ENCODE data around the gene SOD3.

The SOD3 gene
- total RNA-seq = 0 reads per million in 3 experiments

- DNase-seq = no peak
Observed at GRCh38 chr4:24794916-24795665, at the start of gene SOD3. SOD3 (plus strand) TSS chr4:24795573; CDS start chr4:24799522, 3,949 bp downstream.

- no peak for DNase-seq
Observed at GRCh38 chr4:24747234-24747975, 48.0 kb upstream of the SOD3 start.

DNA sequence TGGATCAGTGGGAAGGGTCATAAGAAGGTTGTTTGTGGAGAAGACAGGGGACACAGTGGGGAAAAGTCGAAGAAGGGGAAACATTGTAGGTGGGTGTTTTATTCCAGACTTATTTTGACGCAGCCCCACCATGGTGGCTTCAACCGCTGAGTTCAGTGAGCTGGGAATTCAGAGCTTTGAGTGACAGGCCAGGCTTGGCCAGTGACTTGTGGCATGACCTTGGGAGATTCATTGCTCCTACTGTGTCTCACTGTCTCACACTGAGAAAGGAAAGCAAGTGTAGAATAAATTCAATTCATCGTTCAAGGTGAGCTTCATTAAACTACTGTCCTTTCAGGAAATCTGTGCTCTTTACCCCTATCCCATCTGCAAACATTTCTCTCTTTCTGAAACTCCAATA is 47.4 kb upstream of the SOD3 start:
- DNase-seq = no peak

- DNase-seq = no peak
Observed at GRCh38 chr4:24748758-24749350, 46.5 kb upstream of the SOD3 start.

DNA sequence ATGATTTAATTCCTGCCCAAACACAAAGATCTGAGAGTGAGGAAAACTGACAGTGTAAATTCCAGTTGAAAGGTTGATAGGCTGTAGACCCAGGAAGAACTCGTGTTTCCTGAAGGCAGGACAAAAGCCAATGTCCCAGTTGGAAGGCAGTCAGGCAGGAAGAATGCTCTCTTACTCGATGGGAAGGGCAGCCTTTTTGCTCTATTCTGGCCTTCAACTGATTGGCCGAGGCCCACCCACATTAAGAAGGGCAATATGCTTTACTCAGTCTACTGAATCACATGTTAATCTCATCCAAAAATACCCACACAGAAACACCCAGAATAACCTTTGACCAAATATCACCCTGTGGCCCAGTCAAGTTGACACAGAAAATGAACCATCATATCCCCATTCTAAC is 45.3 kb upstream of the SOD3 start:
- no peak for DNase-seq

DNA sequence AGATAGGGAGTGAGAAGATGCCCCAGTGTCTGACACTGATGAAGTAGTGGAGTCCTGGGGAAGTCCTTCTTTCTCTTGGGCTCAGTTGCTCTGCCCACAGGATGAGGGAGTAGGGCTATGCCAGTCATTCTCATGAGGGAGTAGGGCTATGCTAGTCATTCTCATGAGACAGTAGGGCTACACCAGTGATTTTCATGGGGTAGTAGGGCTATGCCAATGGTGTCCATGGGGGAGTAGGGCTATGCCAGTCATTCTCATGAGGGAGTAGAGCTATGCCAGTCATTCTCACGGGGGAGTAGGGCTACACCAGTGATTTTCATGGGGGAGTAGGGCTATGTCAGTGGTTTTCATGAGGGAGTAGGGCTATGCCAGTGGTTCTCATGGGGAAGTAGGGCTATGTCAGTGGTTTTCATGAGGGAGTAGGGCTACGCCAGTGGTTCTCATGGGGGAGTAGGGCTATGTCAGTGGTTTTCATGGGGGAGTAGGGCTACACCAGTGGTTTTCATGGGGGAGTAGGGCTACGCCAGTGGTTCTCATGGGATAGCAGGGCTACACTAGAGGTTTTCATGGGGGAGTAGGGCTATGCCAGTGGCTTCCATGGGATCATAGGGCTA is 43.3 kb upstream of the SOD3 start:
- DNase-seq = no peak

- DNase-seq = no peak
Observed at GRCh38 chr4:24753519-24753918, 41.9 kb upstream of the SOD3 start.

DNA sequence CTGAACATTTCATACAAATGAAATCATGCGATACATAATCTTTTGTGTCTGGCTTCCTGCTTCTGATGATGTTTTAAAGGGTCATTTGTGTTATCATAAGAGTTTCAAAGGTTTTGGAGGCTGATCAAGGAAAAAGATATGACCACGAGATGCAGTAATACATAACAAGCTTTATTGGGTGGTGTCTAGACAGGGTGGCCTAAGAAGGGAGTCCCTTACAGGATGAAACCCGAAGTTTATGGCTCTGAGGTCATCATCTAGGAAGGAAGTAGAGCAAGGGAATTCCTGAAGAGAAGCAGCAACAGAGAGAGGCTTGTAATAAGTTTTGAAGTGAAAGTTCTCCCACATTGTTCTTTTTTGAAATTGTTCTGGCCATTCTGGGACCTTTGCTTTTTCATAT is 40.8 kb upstream of the SOD3 start:
- no peak for DNase-seq

DNA sequence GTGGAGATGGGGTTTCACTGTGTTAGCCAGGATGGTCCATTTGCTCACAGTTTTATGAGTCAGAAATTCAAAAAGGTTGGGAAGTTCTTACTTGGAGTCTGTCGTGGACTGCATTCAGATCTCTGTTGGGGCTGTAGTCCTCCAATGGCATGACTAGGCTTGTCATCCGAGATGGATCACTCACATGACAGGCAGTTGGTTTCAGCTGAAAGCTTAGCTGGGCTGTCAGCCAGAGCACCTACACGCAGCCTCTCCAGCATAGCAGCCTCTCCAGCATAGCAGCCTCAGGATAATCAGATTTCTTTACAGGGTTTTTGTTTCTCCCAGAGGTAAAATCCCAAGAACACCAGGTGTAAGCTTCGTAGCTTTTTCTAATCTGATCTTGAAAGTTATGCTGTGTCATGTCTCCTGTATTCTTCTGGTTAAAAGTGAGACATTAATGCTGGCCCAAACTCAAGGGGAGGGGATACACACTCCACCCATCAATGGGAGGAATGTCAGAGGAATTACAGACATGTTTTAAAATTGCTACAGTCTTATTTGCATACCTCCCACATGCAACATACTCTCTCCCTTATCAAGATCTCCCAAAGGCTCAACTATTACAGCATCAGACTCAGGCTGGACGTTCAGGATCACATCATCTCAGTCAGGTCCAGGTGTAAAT is 31.6 kb upstream of the SOD3 start:
- no peak for DNase-seq

GRCh38 chr4:24764345-24764744 is 31.0 kb upstream of the SOD3 start:
- no peak for DNase-seq

DNA sequence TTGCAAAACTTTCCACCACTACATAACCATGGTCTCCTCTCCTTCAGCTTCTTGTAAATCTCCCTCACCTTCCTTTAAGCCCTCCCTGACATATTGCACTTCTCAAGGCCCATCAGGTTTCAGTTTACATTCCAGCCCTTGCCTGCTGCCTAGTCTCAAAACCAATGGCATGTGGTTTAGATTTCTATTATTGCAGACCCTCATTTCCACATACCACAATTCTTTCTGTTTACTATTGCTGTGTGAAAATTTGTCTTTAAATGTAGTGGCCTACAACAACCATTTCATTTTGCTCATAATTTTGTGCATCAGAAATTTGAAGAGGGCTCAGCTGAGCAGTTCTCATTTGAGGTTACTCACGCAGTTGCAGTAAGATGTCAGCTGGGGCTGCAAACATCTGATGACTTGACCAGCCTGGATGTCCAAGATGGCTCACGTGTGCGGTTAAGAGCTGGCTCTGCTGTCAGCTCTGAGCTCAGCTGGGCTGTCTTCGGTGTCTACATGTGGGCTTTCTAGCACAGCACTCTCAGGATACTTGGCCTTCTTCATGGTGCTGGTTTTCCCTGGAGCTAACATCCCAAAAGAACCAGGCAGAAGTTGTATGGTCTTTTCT is 29.9 kb upstream of the SOD3 start:
- no peak for DNase-seq

DNA sequence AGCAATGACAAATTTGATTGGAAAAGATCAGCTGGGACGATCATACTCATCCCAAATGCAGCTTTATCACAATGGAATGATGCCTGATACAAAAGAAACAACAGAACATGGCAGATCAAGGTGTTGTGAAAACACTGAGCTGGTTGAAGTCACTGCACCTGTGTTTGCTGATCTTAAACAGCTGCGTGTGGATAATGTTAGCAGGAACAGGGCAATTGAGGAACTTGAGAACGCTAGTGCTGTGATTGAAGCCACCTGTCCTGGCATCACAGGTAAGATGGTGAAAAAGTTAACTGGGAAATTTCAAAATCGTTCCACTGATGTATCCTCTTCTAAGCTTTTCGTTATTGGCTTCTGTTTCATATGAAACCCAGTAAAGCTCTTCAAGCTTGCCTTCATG is 27.4 kb upstream of the SOD3 start:
- DNase-seq = no peak

GRCh38 chr4:24768604-24769003 is 26.8 kb upstream of the SOD3 start:
- DNase-seq = no peak

GRCh38 chr4:24769571-24769970 is 25.8 kb upstream of the SOD3 start:
- no peak for DNase-seq

DNA sequence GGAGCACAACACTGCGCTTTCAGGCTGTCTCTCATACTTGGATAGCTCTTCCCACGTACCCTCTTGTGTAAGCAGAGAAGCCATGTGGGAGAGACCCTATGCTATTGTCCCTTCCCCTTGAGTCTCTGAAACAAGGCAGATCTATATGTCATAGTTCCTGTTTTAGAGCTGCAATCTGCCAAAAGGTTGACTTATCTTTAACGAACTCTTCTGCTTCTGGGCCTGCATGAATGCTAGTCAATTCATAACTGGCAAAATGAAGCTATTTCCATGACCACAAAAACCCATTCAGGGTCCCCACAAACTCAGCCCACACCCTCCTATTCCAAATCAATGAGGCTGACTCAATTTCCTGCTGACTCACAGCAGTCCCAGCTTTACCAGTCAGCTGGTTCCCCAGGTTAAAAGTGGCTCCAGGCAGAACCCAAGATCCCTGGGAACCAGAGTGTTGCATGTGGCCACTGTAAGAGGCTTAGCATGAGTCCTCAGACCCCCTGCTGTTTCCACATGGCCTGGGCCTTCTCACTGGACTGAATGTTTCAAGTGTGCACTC is 25.3 kb upstream of the SOD3 start:
- no peak for DNase-seq

DNA sequence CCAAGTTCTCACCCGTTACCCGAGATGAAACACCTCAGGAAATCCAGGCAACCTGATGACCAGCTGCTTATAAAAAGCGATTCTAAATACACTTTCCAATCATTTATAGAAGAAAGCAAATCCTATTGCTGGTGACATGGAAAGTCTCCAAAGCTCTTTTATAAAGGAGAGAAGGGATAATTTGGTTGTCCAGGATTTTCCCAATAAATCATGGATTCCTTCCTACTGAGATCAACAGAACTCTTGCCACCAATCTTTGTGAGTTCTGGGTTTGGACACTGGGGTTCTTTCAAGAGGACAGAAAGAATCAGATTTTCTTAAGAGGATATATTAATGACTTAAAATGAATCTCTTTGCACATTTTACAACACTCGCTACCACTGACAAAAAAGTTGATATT is 24.7 kb upstream of the SOD3 start:
- DNase-seq = no peak

GRCh38 chr4:24771241-24771640 is 24.1 kb upstream of the SOD3 start:
- DNase-seq = no peak

DNA sequence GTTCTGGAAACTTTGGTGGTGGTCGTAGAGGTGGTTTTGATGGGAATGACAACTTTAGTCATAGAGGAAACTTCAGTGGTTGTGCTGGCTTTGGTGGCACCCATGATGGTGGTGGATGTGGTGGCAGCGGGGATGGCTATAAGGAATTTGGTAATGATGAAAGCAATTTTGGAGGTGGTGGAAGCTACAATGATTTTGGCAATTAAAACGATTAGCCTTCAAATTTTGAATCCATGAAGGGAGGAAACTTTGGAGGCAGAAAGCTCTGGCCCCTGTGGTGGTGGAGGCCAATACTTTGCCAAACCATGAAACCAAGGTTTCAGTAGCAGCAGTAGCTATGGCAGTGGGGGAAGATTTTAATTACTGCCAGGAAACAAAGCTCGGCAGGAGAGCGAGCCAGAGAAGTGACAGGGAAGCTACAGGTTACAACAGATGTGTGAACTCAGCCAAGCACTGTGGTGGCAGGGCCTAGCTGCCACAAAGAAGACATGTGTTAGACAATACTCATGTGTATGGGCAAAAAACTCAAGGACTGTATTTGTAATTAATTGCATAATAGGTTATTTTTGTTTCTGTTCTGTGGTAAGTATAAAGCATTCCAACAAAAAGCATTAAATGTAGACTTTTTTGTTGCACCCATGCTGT is 23.2 kb upstream of the SOD3 start:
- DNase-seq = no peak

GRCh38 chr4:24772952-24773351 is 22.4 kb upstream of the SOD3 start:
- no peak for DNase-seq

GRCh38 chr4:24774452-24774851 is 20.9 kb upstream of the SOD3 start:
- DNase-seq = no peak

- DNase-seq = no peak
Observed at GRCh38 chr4:24775032-24775605, 20.3 kb upstream of the SOD3 start.
